GM13977 (cell line): ENCODE measurements around the gene ZGPAT.

ENCODE experiments used
- DNase-seq: peaks from one replicate; pipeline ENCODE4 v3.0.0; 2012; ENCODE audit warnings: low spot score
- in situ Hi-C: fragments of 300-500 bp; cut with MboI; formaldehyde crosslinking; loops from one replicate; pipeline ENCODE4 v1.12.0; 2022; ENCODE audit warnings: low sequenced_read_pairs, low pct_unique_long_range_greater_than_20kb, mixed read lengths, inconsistent platforms; ENCODE audit not compliant: unreplicated experiment
- TF ChIP-seq, protein P1 (sequence below): IDR thresholded peaks from 2 replicates; pipeline ENCODE4 v1.5.1; 2012; ENCODE audit warnings: mild to moderate bottlenecking, control low read depth; ENCODE audit not compliant: insufficient read depth; ENCODE audit errors: extremely low read depth, missing control alignments

ZGPAT gene

DNA sequence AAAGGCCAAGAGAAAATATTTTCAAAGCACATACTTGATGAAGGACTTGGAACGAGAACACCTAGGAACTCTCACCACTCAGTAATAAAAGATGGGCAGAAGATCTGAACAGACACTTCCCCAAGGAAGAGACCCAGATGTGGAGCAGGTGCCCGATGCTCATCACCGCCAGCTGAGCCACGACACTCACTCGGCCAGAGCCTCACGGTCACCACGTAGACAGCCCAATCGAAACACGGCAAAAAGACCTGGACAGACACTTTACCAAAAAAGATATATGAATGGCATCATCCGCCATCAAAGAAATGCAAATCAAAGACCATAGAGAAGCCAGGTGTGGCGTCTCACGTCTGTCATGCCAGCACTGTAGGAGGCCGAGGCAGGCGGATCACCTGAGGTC, 73.3 kb downstream of the ZGPAT start:
- no peak for DNase-seq
- TF ChIP-seq, protein P1, sequence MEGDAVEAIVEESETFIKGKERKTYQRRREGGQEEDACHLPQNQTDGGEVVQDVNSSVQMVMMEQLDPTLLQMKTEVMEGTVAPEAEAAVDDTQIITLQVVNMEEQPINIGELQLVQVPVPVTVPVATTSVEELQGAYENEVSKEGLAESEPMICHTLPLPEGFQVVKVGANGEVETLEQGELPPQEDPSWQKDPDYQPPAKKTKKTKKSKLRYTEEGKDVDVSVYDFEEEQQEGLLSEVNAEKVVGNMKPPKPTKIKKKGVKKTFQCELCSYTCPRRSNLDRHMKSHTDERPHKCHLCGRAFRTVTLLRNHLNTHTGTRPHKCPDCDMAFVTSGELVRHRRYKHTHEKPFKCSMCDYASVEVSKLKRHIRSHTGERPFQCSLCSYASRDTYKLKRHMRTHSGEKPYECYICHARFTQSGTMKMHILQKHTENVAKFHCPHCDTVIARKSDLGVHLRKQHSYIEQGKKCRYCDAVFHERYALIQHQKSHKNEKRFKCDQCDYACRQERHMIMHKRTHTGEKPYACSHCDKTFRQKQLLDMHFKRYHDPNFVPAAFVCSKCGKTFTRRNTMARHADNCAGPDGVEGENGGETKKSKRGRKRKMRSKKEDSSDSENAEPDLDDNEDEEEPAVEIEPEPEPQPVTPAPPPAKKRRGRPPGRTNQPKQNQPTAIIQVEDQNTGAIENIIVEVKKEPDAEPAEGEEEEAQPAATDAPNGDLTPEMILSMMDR, result no peak
- in situ Hi-C loops, result no loop called here

DNA sequence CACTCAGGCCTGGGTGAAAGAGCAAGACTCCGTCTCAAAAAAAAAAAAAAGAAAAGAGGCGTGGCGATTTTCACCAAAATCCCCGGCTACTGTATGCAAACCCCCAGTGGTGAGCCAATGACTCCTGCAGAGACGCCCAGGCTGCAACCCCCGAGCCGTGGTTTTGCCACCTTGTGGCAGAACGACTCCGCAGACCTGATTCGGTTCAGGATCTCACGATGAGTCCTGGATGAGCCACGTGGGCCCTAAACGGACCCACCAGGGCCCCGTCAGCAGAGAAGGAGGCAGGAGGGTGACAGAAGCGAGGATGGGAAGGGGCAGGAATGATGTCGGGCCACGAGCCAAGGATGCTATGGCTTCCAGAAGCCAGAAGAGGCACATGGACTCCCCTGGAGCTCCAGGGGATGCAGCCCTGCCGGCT, 74.2 kb downstream of the ZGPAT start:
- TF ChIP-seq, protein P1, result no peak
- in situ Hi-C loops, result no loop called here
- no peak for DNase-seq

DNA sequence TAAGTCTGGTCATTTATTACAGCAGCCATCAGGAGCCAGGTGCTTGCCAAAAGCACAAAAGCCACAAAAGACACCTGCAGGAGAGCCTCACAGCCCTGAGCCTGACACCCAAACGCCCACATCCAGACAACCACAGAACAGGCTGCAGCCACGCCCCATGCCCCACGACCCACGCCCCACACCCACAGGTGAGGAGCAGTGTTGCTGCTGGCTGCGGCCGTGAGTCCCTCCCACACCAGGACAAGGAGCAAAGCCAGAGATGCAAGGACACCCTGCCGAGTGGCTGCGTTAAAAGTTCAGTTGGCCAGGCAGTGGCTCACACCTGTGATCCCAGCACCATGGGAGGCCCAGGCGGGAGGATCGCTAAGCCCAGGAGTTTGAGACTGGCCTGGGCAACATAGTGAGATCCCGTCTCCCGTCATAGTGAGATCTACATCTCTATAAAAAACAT, 74.7 kb downstream of the ZGPAT start:
- in situ Hi-C loops, result no loop called here
- TF ChIP-seq, protein P1, result no peak
- DNase-seq, result no peak

DNA sequence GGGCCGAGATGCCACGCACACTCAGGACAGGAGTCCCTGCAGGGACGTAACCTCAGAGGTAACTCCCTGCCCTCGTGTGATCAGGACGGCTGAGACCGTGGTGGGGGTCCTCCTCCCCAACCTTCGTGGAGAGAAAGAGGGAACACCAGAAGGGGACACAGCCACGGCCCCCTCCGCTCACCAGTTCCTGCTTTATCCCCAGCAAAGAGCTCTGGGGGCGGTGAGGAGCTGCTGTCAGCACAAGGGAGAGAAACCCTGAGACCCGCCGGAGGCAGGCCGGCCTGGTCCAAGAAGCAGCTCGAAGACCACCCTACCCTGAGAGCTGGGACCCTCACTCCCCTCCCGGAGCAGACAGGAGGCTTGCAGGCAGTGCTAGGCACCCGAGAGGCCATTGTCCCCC, 76.1 kb downstream of the ZGPAT start:
- TF ChIP-seq, protein P1, result no peak
- in situ Hi-C loops, result no loop called here

DNA sequence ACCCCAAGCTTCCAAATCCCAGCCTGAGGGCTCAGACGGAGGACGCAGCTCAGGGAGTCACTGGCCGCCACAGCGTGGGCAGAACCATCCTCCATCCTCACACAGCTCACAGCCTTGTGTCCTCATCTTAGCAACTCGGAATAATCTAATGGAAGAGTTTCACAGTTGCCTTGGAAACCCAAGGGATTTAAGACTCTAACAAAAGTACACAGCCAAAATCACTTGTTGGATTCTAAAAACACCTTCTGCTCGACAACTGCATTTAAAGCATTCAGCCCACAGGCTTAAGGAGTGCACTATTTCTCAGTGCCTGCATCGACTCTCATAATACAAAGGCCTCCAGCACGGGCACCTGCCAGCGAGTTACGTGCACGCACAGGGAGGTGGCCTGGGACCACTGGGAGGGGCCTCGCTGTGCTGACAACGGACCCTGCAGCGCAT, 77.9 kb downstream of the ZGPAT start:
- no peak for DNase-seq
- TF ChIP-seq, protein P1, result no peak
- in situ Hi-C loops, result no loop called here

More for the DNA sequence above, 76.1 kb downstream of the ZGPAT start:
- DNase-seq, result no peak
